ENCODE measurements around the gene ITPKA.
A peak's percentile ranks its signal among the peaks of the same experiment; 100 is the strongest.
"Not testable (repeated sequence)": the region's sequence is repeated elsewhere in the genome, so short reads cannot be mapped to it uniquely, and the experiment has no call there.

ITPKA gene

GRCh38 chr15:41493205-41493901, at the start of gene ITPKA:
Gene ITPKA (plus strand): TSS chr15:41493874. CDS start chr15:41493928, 54 bp downstream.
- DNase-seq (ENCODE audit: low spot score) = peak; percentile 91

DNA sequence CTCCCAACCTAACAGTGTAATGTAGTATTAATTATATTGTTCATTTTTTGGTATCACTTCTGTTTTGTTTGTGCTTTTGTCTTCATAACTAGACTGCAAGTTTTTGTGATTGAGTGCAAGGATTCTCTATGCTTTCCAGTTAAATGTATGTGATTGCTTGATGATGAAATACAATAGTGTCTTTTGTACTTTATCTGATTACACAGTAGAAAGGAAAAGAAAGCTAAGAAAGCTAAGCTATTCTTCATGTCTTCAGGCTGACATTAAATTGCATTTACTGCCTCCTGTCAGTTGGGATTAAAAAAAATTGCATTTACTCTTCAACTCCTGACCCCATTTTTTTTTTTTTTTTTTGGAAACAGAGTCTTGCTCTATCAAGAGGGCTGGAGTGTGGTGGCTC, 48.3 kb upstream of the ITPKA start:
- no peak for DNase-seq (ENCODE audit: low spot score)

DNA sequence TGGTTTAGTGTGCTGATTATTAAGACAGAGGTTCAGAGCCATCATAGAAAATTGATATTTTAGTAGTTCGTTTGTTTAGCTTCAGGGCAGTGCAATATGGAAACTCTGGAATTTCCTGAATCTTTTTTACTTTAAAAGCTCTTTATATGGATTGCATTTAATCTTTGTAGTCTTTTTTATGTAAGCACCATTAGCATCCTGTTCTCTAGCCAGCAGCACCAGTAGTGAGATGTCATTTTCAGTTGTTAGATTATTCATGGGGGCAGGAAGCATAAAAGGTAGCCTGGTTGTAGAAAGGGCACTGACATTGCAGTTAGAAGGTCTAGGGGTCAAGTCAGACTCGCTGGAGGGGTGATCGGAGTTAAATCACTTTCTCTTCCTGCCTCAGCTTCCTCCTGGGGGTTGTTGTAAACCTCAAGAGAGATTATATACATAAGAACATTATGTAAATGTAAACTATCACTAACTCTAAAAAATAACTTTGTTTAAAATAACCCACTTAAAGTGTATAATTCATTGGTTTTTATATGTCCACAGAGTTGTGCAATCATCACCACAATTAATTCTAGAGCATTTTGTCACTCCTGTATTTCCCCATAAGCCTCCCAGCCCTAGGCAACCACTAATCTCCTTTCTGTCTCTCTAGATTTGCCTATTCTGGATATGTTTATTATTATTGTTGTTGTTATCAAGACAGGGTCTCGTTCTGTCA, 31.4 kb upstream of the ITPKA start:
- DNase-seq (ENCODE audit: low spot score) = no peak

- DNase-seq (ENCODE audit: low spot score) = no peak
These were observed 28.6 kb upstream of the ITPKA start for GRCh38 chr15:41464889-41465580.

GRCh38 chr15:41465822-41466421, 27.8 kb upstream of the ITPKA start:
- peak; percentile 77 for DNase-seq (ENCODE audit: low spot score)

GRCh38 chr15:41466711-41467110, 27.0 kb upstream of the ITPKA start:
- DNase-seq (ENCODE audit: low spot score) = no peak

- DNase-seq (ENCODE audit: low spot score) = not testable (repeated sequence)
These were observed 24.0 kb upstream of the ITPKA start for GRCh38 chr15:41469644-41470043.

GRCh38 chr15:41473418-41473817, 20.3 kb upstream of the ITPKA start:
- no peak for DNase-seq (ENCODE audit: low spot score)

DNA sequence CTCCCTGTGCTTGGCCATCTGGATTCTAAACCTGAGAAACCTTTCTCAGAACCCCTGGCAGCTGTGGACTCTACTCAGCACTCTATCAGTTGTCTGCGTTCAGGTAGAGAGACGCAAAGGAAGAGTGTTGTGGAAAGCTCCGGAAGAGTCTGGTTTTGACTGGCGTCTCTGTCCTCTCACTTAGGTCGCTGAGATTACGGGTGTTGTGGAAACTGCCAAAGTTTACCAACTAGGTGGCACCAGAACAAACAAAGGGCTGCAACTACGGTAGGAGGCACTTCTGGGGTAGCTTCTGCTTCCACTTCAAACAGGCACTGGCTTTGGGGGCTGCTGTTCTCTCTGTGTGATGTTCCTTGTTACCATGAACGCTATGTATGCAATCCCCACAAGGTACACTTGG, 19.2 kb upstream of the ITPKA start:
- no peak for DNase-seq (ENCODE audit: low spot score)

GRCh38 chr15:41474941-41475340, 18.7 kb upstream of the ITPKA start:
- no peak for DNase-seq (ENCODE audit: low spot score)

DNA sequence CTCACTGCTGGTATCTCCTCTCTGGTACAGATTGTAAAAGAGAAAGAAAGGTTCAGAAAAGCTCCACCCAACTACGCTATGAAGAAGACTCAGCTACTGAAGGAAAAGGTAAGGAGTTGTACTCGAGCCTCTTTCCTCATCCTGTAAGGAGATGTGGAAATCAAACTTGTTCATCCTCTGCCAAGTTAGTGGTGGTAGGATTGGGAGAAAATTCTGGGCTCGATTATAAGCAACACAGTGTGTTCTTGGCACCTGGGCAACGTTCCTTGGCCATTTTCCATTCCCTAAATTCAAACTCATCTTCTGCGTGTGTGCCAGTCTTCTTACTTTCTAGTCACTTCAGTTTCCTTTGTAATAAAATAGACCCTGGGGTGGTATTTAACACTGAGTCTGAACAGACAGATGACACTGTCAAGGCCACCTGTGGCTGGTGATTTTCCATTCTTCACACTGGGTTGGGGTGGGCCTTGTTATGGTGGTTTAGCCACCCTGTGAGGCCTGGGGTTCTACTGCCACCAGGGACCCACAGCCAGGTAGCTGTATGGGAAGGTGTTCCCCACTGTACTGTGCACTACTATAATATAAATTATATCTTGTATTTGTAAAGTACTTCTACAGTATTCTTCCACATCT, 17.1 kb upstream of the ITPKA start:
- no peak for DNase-seq (ENCODE audit: low spot score)

GRCh38 chr15:41480396-41481140, 13.1 kb upstream of the ITPKA start:
- DNase-seq (ENCODE audit: low spot score) = no peak

DNA sequence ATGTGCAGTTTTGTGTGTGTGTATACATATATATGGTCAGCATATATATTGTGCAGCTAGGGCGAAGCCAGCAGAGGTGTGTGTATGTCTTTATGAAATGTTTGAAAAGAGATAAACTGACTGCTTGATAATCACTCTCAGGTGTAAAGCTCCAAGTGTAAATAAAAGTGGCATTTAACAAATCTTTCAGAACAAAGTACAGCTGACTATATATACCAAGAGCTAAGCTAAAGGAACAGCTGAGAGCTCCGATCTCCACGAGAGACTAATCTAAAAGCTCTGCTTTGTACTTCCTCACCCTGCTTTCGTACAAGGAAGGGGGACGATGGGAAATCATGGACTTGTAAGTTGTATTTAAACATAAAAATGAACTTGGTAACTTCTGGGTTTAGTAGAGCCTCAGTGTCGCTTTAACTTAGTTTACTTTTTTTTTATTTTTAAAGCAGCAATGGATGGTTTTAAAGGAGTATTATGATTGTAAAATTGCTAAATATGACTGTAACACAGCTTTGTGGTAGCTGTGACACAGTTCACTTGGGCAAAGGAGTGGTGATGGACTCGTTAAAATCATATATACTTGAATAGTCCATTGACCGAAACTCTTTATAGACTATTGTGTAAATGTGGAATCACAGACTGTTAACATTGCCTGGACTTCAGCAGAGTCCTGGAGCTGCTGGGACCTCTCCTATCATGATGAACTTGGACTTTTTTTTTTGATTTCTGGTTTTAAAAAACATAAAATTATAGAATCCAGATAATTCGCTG, 11.4 kb upstream of the ITPKA start:
- no peak for DNase-seq (ENCODE audit: low spot score)

- DNase-seq (ENCODE audit: low spot score) = no peak
These were observed 10.6 kb upstream of the ITPKA start for GRCh38 chr15:41483115-41483514.

GRCh38 chr15:41483519-41483918, 10.2 kb upstream of the ITPKA start:
- DNase-seq (ENCODE audit: low spot score) = no peak

GRCh38 chr15:41484937-41485625, 8.6 kb upstream of the ITPKA start:
- DNase-seq (ENCODE audit: low spot score) = no peak

DNA sequence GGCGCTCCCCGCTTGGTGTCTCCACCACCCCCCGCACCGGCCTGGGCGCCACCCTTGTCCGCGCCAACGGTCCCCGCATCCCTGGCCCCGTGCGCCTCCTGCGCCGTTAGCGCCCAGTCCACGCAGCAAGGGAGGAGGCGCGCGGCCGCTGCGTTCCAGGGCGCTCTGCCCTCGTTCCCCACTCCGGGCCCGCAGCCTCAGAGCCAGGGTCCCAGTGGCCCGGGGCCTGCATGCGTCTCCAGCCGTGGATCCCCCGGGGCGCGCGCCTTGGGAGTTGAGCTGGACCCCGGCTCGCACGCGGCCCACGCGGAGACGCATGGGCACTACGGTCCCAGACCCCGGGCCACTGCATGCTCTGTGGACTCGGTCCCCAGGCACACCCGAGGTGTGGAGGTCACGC, 7.4 kb upstream of the ITPKA start:
- no peak for DNase-seq (ENCODE audit: low spot score)

GRCh38 chr15:41487381-41487780, 6.3 kb upstream of the ITPKA start:
- no peak for DNase-seq (ENCODE audit: low spot score)

DNA sequence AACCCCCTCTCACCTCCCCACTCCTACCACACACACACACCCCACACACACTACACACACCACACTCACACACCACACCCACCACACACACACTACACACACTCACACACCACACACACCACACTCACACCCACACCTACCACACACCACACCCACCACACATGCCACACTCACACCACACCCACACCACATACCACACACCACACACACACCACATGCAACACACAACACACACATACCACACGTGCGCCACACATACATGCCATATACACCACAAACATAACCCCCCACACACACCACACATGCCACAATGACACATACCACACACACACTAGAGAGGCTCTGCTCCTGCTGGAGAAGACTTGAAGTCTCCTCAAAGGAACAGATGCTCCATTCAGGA, 5.9 kb upstream of the ITPKA start:
- DNase-seq (ENCODE audit: low spot score) = no peak

GRCh38 chr15:41489641-41490040, 4.0 kb upstream of the ITPKA start:
- DNase-seq (ENCODE audit: low spot score) = no peak
